ENCODE results near the gene AKT1. TPM values are rescaled to one million over a fixed set of nuclear protein-coding genes. Genes with fewer than 3 reads are reported as not detected.

AKT1 gene
- total RNA-seq, 3 donors from 2014 or later = 91.9 to 119 (median 116) TPM

GRCh38 chr14:104794099-104794498 is 1.4 kb downstream of the AKT1 start:
- Histone ChIP-seq H3K4me3 (peak overlapping the region; percentile 76 to 89 (median 79)), H3K9me3 (no peaks in the 10 kb centered on the region), H3K27ac (peak overlapping the region; percentile 78 to 98), H3K36me3 (no peaks in the 10 kb centered on the region), H3K27me3 (no peaks in the 10 kb centered on the region), H3K4me1 (peaks cover 12 to 30% of the 10 kb centered on the region in 2 donors)
- TF ChIP-seq CTCF (IDR thresholded peaks at IDR 0.05) (no peak), POLR2AphosphoS5 (IDR thresholded peaks at IDR 0.05) (no peak)
- intact Hi-C loops (cut with DNase I; ENCODE audit: low total_unique reads) = no loop called here
- no peak for DNase-seq (ENCODE audit: low spot score in 2 of 2)

- H3K9me3 ChIP-seq = no peaks in the 10 kb centered on the region
- no peak for DNase-seq (ENCODE audit: low spot score in 2 of 2)
- peak overlapping the region in 2 of 3 donors; percentile 79 to 89 for H3K4me3 ChIP-seq
- TF ChIP-seq POLR2A (IDR thresholded peaks at IDR 0.05) (no peak), POLR2AphosphoS5 (IDR thresholded peaks at IDR 0.05) (no peak), CTCF (IDR thresholded peaks at IDR 0.05) (no peak)
- peaks cover 16 to 30% of the 10 kb centered on the region in 2 donors for H3K4me1 ChIP-seq
- H3K27me3 ChIP-seq = no peaks in the 10 kb centered on the region
- peak overlapping the region in 1 of 2 donors; percentile 98 for H3K27ac ChIP-seq
- H3K36me3 ChIP-seq = no peaks in the 10 kb centered on the region
- intact Hi-C loops (cut with DNase I; ENCODE audit: low total_unique reads) = no loop called here
These were observed 1.9 kb downstream of the AKT1 start for GRCh38 chr14:104793703-104793959.

GRCh38 chr14:104792945-104793702 is 2.4 kb downstream of the AKT1 start:
- intact Hi-C loops (cut with DNase I; ENCODE audit: low total_unique reads) = no loop called here
- no peak for DNase-seq (ENCODE audit: low spot score in 2 of 2)
- no peak for TF ChIP-seq CTCF (IDR thresholded peaks at IDR 0.05)
- no peak for TF ChIP-seq POLR2A (IDR thresholded peaks at IDR 0.05)
- no peak for TF ChIP-seq POLR2AphosphoS5 (IDR thresholded peaks at IDR 0.05)
- Histone ChIP-seq H3K4me1 (peaks cover 18 to 35% of the 10 kb centered on the region in 2 donors), H3K9me3 (no peaks in the 10 kb centered on the region), H3K36me3 (no peaks in the 10 kb centered on the region), H3K4me3 (peak overlapping the region in 2 of 3 donors; percentile 79 to 89), H3K27me3 (no peaks in the 10 kb centered on the region), H3K27ac (peak overlapping the region; percentile 54 to 77)

- peak overlapping the region; percentile 54 to 77 for H3K27ac ChIP-seq
- intact Hi-C loops (cut with DNase I; ENCODE audit: low total_unique reads) = no loop called here
- no peaks in the 10 kb centered on the region for H3K36me3 ChIP-seq
- peak overlapping the region in 1 of 3 donors; percentile 89 for H3K4me3 ChIP-seq
- TF ChIP-seq POLR2A (IDR thresholded peaks at IDR 0.05) (no peak), POLR2AphosphoS5 (IDR thresholded peaks at IDR 0.05) (no peak), CTCF (IDR thresholded peaks at IDR 0.05) (no peak)
- DNase-seq (ENCODE audit: low spot score in 2 of 2) = no peak
- H3K9me3 ChIP-seq = no peaks in the 10 kb centered on the region
- H3K4me1 ChIP-seq = peaks cover 23 to 42% of the 10 kb centered on the region in 2 donors
- H3K27me3 ChIP-seq = no peaks in the 10 kb centered on the region
These were observed 3.3 kb downstream of the AKT1 start for GRCh38 chr14:104792101-104792884.

- Histone ChIP-seq H3K27ac (peak overlapping the region in 1 of 2 donors; percentile 29), H3K4me3 (no peak overlapping the region), H3K27me3 (no peaks in the 10 kb centered on the region), H3K36me3 (no peaks in the 10 kb centered on the region), H3K9me3 (no peaks in the 10 kb centered on the region), H3K4me1 (peaks cover 32 to 50% of the 10 kb centered on the region in 2 donors)
- intact Hi-C loops (cut with DNase I; ENCODE audit: low total_unique reads) = no loop called here
- no peak for TF ChIP-seq POLR2A (IDR thresholded peaks at IDR 0.05)
- no peak for TF ChIP-seq POLR2AphosphoS5 (IDR thresholded peaks at IDR 0.05)
- no peak for TF ChIP-seq CTCF (IDR thresholded peaks at IDR 0.05)
- no peak for DNase-seq (ENCODE audit: low spot score in 2 of 2)
These were observed 4.1 kb downstream of the AKT1 start for GRCh38 chr14:104791425-104791824.
